Liver (tissue), 9 donors: ENCODE results near the gene EBF4. TPM values are rescaled to one million over a fixed set of nuclear protein-coding genes. Genes with fewer than 3 reads are reported as not detected.
"Not testable (repeated sequence)": the region's sequence is repeated elsewhere in the genome, so short reads cannot be mapped to it uniquely, and the experiment has no call there.

Source experiments
- DNase-seq: peaks from one replicate; pipeline ENCODE4 v3.0.0-alpha.2; 2017; ENCODE audit warnings: low spot score
- H3K27ac ChIP-seq, 2 donors: one replicate each; pipeline ENCODE4 v1.7.0; 2013; ENCODE audit warnings: inconsistent platforms in 2 of 2, low read length in 2 of 2, control low read depth in 1 of 2, low read depth in 1 of 2, mild to moderate bottlenecking in 1 of 2
- H3K27me3 ChIP-seq, 4 donors: one replicate each; pipeline versions ENCODE4 v1.6.1 to v1.7.0; 2013; ENCODE audit warnings: low read length in 3 of 4, inconsistent platforms in 1 of 4, mild to moderate bottlenecking in 1 of 4, moderate library complexity in 1 of 4; ENCODE audit not compliant: control insufficient read depth in 4 of 4, insufficient read depth in 4 of 4
- H3K36me3 ChIP-seq, 4 donors: one replicate each; pipeline versions ENCODE4 v1.6.1 to v1.7.0; 2013; ENCODE audit warnings: low read length in 3 of 4, mild to moderate bottlenecking in 3 of 4, low read depth in 1 of 4, moderate library complexity in 1 of 4; ENCODE audit not compliant: control insufficient read depth in 4 of 4, insufficient read depth in 3 of 4
- H3K4me1 ChIP-seq, 4 donors: one replicate each; pipeline versions ENCODE4 v1.6.1 to v1.7.0; 2013; ENCODE audit warnings: low read length in 3 of 4, mild to moderate bottlenecking in 3 of 4, moderate library complexity in 1 of 4; ENCODE audit not compliant: control insufficient read depth in 4 of 4, insufficient read depth in 4 of 4
- H3K4me3 ChIP-seq, 3 donors: one replicate each; pipeline versions ENCODE4 v1.6.1 to v1.7.0; 2013; ENCODE audit warnings: low read length in 3 of 3, control low read depth in 1 of 3, low read depth in 1 of 3, mild to moderate bottlenecking in 1 of 3
- H3K9ac ChIP-seq, 2 donors: one replicate each; pipeline ENCODE4 v1.7.0; 2013; ENCODE audit warnings: low read length in 2 of 2, mild to moderate bottlenecking in 2 of 2, moderate library complexity in 2 of 2, control low read depth in 1 of 2, low read depth in 1 of 2
- H3K9me3 ChIP-seq, 4 donors: one replicate each; pipeline versions ENCODE4 v1.6.1 to v1.7.0; 2013; ENCODE audit warnings: low read length in 3 of 4; ENCODE audit not compliant: control insufficient read depth in 4 of 4
- ATF3 ChIP-seq: IDR thresholded peaks from 2 replicates; pipeline ENCODE4 v1.6.1; 2016; ENCODE audit warnings: antibody characterized with exemption
- CTCF ChIP-seq: fragments of 150-350 bp; IDR thresholded peaks from 2 replicates; pipeline ENCODE4 v1.5.1; 2017; ENCODE audit warnings: improper control_type of control experiment, low read depth, low read length; ENCODE audit not compliant: missing input control
- EGR1 ChIP-seq, 2 donors: IDR thresholded peaks; 2 replicates each; pipeline ENCODE4 v1.6.1; 2016 to 2018; ENCODE audit warnings: antibody characterized with exemption in 2 of 2, low read depth in 2 of 2
- FOXA1 ChIP-seq: IDR thresholded peaks from 2 replicates; pipeline ENCODE4 v1.6.1; 2016; ENCODE audit warnings: antibody characterized with exemption
- FOXA2 ChIP-seq: IDR thresholded peaks from 2 replicates; pipeline ENCODE4 v1.6.1; 2016; ENCODE audit warnings: antibody characterized with exemption
- GABPA ChIP-seq, 2 donors: IDR thresholded peaks in 1 of 2; conservative IDR thresholded peaks in 1 of 2; 2 replicates each; pipeline ENCODE4 v1.6.1; 2016; ENCODE audit warnings: antibody characterized with exemption in 2 of 2, mild to moderate bottlenecking in 1 of 2, moderate library complexity in 1 of 2
- HNF4G ChIP-seq: IDR thresholded peaks from 2 replicates; pipeline ENCODE4 v1.6.1; 2016; ENCODE audit warnings: antibody characterized with exemption
- JUND ChIP-seq, 2 donors: IDR thresholded peaks; 2 replicates each; pipeline ENCODE4 v1.6.1; 2016; ENCODE audit warnings: antibody characterized with exemption in 2 of 2
- NR2F2 ChIP-seq: IDR thresholded peaks from 2 replicates; pipeline ENCODE4 v1.6.1; 2016; ENCODE audit warnings: antibody characterized with exemption
- RAD21 ChIP-seq, 2 donors: IDR thresholded peaks; 2 replicates each; pipeline ENCODE4 v1.6.1; 2016; ENCODE audit warnings: antibody characterized with exemption in 2 of 2, mild to moderate bottlenecking in 2 of 2
- REST ChIP-seq: IDR thresholded peaks from 2 replicates; pipeline ENCODE4 v1.6.1; 2016; ENCODE audit warnings: antibody characterized with exemption, mild to moderate bottlenecking
- RXRA ChIP-seq, 2 donors: IDR thresholded peaks; 2 replicates each; pipeline ENCODE4 v1.6.1; 2017 to 2018; ENCODE audit warnings: antibody characterized with exemption in 2 of 2, mild to moderate bottlenecking in 1 of 2
- SP1 ChIP-seq: IDR thresholded peaks from 2 replicates; pipeline ENCODE4 v1.6.1; 2018; ENCODE audit warnings: antibody characterized with exemption, mild to moderate bottlenecking
- TAF1 ChIP-seq: conservative IDR thresholded peaks from 2 replicates; pipeline ENCODE4 v1.6.1; 2016; ENCODE audit warnings: antibody characterized with exemption, mild to moderate bottlenecking
- YY1 ChIP-seq: IDR thresholded peaks from 2 replicates; pipeline ENCODE4 v1.6.1; 2016; ENCODE audit warnings: antibody characterized with exemption, mild to moderate bottlenecking
- ZBTB33 ChIP-seq: IDR thresholded peaks from 2 replicates; pipeline ENCODE4 v1.6.1; 2016; ENCODE audit warnings: antibody characterized with exemption
- WGBS: extraction: QIAGEN DNeasy Blood & Tissue Kit; methylation state at CpG from one replicate; pipeline ENCODE4 v1.1.7; 2013; 5-methylcytosine and 5-hydroxymethylcytosine counted together
- polyA plus RNA-seq, 2 donors: library from polyadenylated mRNA; stranded (reverse) in 1 of 2; unstranded in 1 of 2; fragments of 200-250 nt in 1 of 2; fragments of >200 nt in 1 of 2; fragmentation: Nextera tagmentation in 1 of 2; extraction: Ambion mirVana in 1 of 2; gene quantifications; one replicate each; pipeline versions ENCODE4 v1.2.1 to v1.2.3, GENCODE V29; 2013 to 2015
- total RNA-seq, 2 donors: library from RNA; depleted of rRNA; stranded (reverse); fragments of >200 nt; gene quantifications; one replicate each; pipeline ENCODE4 v1.2.3, GENCODE V29; 2014
- TF ChIP-seq, protein P1 (sequence below): IDR thresholded peaks from 2 replicates; pipeline ENCODE4 v1.6.1; 2016; ENCODE audit warnings: antibody characterized with exemption
- donor health status: healthy.
- donor health status: healthy.
- donor health status: healthy.
- donor health status: healthy.
- donor health status: healthy.

EBF4 gene
- total and polyA plus RNA-seq, 4 donors: 2.3 to 4.0 (median 2.9) TPM

GRCh38 chr20:2695206-2695983 lies 2.8 kb downstream of the EBF4 start:
- H3K9ac ChIP-seq: no peak overlapping the region
- no peaks in the 10 kb centered on the region for H3K9me3 ChIP-seq
- no peaks in the 10 kb centered on the region for H3K36me3 ChIP-seq
- H3K4me1 ChIP-seq: peaks cover 4 to 7% (median 6%) of the 10 kb centered on the region in 4 donors
- no peak overlapping the region for H3K27ac ChIP-seq
- H3K4me3 ChIP-seq: no peak overlapping the region
- no peak for DNase-seq
- H3K27me3 ChIP-seq: peaks cover 0 to 14% (median 0%) of the 10 kb centered on the region in 4 donors
- TF ChIP-seq CTCF (no peak), ATF3 (no peak), NR2F2 (no peak), JUND (IDR thresholded peaks at IDR 0.05) (no peak), REST (no peak), HNF4G (no peak), RXRA (IDR thresholded peaks at IDR 0.05) (no peak), SP1 (no peak), GABPA (IDR thresholded peaks at IDR 0.05 in 1 of 2, conservative IDR thresholded peaks at IDR 0.05 in 1 of 2) (no peak), ZBTB33 (no peak), YY1 (no peak), FOXA1 (no peak), TAF1 (no peak), EGR1 (IDR thresholded peaks at IDR 0.05; ENCODE audit: low read depth in 2 of 2) (no peak), RAD21 (IDR thresholded peaks at IDR 0.05) (no peak), FOXA2 (no peak)
- TF ChIP-seq, protein P1, sequence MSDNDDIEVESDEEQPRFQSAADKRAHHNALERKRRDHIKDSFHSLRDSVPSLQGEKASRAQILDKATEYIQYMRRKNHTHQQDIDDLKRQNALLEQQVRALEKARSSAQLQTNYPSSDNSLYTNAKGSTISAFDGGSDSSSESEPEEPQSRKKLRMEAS: no peak
- WGBS: 67% methylated on average over 13 of the region's 13 CpGs

GRCh38 chr20:2695984-2696525 lies 3.5 kb downstream of the EBF4 start:
- not testable (repeated sequence) for H3K9ac ChIP-seq, DNase-seq, H3K27ac ChIP-seq, H3K4me3 ChIP-seq, H3K9me3 ChIP-seq, H3K4me1 ChIP-seq, H3K36me3 ChIP-seq
- peaks cover 0 to 11% (median 0%) of the 10 kb centered on the region in 4 donors for H3K27me3 ChIP-seq
- 92% methylated on average over 12 of the region's 12 CpGs for WGBS
